G401 (cell line): ENCODE results near the gene PRKAG2. TPM values are rescaled to one million over a fixed set of nuclear protein-coding genes. Genes with fewer than 3 reads are reported as not detected.

Source experiments
- DNase-seq: peaks from one replicate; pipeline ENCODE4 v3.0.0-alpha.2; 2015; ENCODE audit warnings: low spot score
- in situ Hi-C: cut with HindIII; loops from 2 replicates; pipeline ENCODE4 v1.10.0; 2016; ENCODE audit warnings: low sequenced_read_pairs, mixed read lengths
- total RNA-seq: library from RNA; depleted of rRNA; stranded (reverse); fragments of >200 nt; shearing (Covaris generic); gene quantifications from 2 replicates; pipeline ENCODE4 v1.2.3, GENCODE V29; 2014

PRKAG2 gene
- total RNA-seq, 1 experiment from 2014 or later, result 92.4 TPM

DNA sequence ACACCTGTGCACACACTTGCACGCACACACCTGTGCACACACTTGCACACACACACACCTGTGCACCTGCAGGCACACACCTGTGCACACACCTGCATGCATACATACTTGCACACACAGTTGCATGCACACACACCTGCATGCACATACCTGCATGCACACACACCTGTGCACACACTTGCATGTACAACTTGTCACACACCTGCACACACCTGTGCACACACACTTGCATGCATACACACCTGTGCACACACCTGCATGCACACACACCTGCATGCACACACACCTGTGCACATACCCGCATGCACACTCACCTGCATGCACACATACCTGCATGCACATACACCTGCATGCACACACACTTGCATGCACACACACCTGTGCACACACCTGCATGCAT lies 207.2 kb downstream of the PRKAG2 start:
- no peak for DNase-seq
- in situ Hi-C loops, result no loop called here

GRCh38 chr7:151666886-151667285 lies 210.0 kb downstream of the PRKAG2 start:
- in situ Hi-C loops, result no loop called here
- no peak for DNase-seq

- in situ Hi-C loops, result no loop called here
- DNase-seq, result peak; percentile 64
Measured at GRCh38 chr7:151665368-151665767, 211.5 kb downstream of the PRKAG2 start.

- in situ Hi-C loops, result no loop called here
- DNase-seq, result no peak
Measured at GRCh38 chr7:151664268-151664667, 212.6 kb downstream of the PRKAG2 start.

DNA sequence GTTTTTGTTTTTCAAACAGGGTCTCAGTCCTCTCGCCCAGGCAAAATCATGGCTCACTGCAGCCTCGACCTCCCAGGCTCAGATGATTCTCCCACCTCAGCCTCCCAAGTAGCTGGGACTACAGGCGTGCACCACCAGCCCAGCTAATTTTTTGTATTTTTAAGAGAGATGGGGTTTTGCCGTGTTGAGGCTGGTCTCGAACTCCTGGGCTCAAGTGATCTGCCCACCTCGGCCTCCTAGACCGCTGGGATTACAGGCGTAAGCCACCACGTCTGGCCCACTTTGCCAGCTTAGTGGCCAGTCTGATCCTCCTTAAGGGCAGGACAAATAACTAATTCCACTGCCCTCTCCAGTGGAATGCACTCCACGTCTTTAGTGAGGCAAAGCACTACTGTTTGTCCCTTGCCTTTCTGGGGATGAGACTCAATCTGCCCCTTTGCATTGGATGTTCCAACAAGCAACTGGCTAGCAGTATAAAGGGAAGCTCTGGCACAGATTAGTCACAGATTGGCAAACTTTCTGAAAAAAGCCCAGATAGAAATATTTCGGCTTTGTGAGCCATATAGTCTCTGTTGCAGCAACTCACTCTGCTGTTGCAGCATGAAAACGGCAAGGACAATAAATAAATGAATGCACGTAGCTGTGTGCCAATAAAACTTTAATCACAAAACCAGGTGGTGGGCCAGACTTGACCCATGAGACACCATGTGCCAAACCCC lies 213.4 kb downstream of the PRKAG2 start:
- no peak for DNase-seq
- in situ Hi-C loops, result no loop called here

GRCh38 chr7:151662251-151662826 lies 214.6 kb downstream of the PRKAG2 start:
- in situ Hi-C loops, result no loop called here
- DNase-seq, result no peak

DNA sequence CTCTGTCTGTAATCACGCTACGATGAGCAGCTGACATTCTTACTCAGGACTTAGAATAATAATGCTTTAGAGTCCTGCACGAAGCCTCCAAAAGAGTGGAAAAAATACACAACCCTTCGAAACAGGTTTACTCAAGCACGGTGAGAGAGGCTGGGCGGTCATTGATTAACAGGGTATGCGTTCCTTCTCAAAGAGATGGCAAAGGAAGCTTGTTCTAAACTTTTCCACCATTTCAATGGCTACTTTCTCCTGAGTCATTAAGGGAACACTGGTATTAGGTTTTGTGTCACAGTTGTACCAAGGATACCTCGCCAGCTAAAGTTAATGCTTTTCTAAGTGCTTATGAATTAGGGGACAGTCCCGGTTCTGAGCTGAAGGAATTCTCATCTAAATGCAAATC lies 215.3 kb downstream of the PRKAG2 start:
- in situ Hi-C loops, result no loop called here
- no peak for DNase-seq

DNA sequence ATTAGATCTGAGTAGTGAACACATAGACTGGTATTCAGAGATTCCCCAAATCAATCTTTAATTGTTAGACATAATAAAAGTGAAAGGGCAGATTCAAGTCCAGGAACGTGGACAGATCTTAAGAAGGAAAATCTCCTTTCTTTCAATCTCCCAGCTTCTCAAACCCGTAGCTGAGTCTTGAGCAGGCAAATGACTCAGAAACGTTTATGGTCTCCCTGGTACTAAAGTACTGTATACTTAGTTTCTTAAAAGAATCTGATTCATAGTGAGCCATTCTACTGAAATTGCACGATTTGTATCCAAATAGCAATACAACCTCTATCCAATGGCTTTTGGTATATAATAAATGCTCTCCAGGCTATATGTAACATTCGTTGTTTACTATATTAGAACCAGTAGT lies 216.8 kb downstream of the PRKAG2 start:
- no peak for DNase-seq
- in situ Hi-C loops, result no loop called here

- no peak for DNase-seq
- in situ Hi-C loops, result no loop called here
Measured at GRCh38 chr7:151659219-151659618, 217.7 kb downstream of the PRKAG2 start.

GRCh38 chr7:151658778-151659177 lies 218.1 kb downstream of the PRKAG2 start:
- no peak for DNase-seq
- in situ Hi-C loops, result no loop called here

DNA sequence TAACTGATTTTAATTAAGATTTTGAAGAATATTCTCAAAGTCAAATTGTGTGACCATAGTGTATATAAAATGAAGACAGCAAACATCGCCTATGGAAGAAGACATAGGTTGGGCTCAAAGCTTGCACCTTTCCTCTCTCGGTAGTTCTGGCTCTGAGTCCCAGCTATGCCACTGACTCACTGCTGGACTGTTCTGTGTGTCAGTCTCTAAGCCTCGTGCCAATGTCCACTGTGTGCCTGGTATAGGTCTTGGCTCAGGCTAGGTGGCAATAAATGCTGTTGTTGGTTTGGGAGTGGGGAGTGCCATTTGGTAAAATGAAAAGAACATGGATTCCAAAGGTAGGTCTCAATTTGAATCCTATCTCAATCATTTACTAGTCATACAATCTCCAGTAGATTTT lies 219.7 kb downstream of the PRKAG2 start:
- no peak for DNase-seq
- in situ Hi-C loops, result no loop called here

- in situ Hi-C loops, result no loop called here
- no peak for DNase-seq
Measured at GRCh38 chr7:151655555-151655954, 221.4 kb downstream of the PRKAG2 start.

DNA sequence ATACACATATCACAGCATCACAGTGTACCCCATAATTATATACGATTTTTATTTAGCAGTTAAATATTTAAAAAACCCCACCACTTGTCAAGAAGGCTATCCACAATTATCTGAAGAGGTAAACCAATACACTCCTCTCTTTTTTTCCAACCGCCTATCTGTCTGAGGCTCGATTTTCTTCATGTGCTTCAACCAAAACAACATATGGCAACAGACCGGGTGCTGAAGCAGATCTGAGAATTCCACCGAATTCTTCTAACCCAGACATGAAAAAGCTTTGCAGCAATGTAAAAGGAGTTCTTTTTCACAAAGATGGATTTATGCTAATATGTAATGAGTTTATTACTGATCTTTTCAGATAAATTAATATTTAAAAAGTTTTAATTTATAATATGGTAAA lies 224.8 kb downstream of the PRKAG2 start:
- in situ Hi-C loops, result no loop called here
- peak; percentile 42 for DNase-seq

GRCh38 chr7:151650161-151650560 lies 226.8 kb downstream of the PRKAG2 start:
- in situ Hi-C loops, result no loop called here
- no peak for DNase-seq

DNA sequence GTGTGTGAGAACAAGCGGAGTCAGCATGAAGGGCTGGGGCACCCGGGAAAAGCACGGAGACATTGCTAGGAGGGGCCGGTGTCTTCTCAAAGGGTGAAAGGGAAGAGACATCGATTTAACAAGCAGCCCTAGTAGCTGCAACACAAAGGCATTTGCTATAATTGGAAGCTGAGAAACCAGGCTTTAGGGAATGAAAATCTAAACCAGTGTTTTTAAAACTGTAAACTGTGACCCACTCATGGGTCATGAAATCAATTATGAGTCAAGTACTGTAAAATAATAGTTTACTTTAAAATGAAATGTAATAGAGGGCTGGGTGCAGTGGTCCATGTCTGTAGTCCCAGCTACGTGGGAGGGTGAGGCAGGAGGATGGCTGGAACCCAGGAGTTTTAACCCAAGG lies 228.5 kb downstream of the PRKAG2 start:
- in situ Hi-C loops, result no loop called here
- no peak for DNase-seq

DNA sequence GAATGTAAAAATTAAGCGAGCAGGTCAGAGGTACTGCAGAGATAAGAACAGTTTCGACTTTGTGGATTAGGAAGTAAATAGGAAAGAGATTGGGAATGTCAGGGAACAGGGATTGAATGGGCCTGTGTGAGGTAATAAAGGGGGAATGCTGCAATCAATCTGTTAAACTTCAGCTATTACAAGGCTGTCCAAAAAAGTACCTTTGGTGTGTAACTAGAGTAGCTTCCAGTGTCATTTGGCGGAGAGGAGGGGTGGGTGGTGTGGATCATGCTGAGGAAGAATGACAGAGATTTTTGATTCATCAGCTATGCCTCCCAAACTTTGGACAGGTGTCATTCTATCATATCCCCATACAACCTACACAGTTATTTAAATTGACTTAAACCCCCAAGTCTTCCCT lies 229.0 kb downstream of the PRKAG2 start:
- in situ Hi-C loops, result no loop called here
- no peak for DNase-seq

GRCh38 chr7:151647006-151647405 lies 229.9 kb downstream of the PRKAG2 start:
- in situ Hi-C loops, result no loop called here
- no peak for DNase-seq

DNA sequence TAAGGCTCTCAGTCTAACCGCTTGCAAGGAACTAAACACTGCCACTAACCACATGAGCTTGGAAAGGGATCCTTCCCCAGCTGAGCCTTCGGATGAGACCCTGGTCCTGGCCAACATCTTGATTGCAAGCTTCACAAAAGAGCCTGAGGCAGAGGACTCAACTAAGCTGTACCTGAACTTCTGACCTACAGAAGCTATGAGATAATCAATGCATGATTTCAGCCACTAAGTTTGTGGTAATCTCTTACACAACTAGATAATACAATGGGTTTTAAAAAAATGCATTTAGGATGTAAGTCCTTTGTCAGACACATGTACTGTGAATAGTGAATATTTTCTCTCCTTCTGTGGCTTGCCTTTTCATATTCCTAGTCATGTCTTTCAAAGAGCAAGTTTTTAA lies 231.6 kb downstream of the PRKAG2 start:
- DNase-seq, result no peak
- in situ Hi-C loops, result no loop called here

- no peak for DNase-seq
- in situ Hi-C loops, result no loop called here
Measured at GRCh38 chr7:151644554-151644953, 232.4 kb downstream of the PRKAG2 start.

DNA sequence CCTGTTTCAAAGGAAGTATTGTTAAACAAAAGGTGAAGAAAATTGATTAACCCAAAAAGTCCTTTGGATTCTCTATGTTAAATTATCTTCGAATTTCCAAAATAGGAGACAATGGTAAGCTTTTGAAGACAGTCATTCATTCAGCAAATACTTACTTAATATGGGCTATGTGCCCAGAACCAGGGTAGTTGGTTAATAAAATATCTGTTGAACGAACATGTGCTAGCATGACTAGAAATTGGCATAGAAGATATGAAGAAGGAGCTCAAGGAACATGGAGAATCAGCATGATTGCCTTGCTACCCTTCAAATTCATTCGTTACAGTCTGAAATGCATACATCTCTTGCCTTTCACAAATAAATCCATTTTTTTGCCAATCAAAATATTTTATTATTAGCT lies 234.2 kb downstream of the PRKAG2 start:
- in situ Hi-C loops, result no loop called here
- DNase-seq, result no peak

GRCh38 chr7:151641587-151641986 lies 235.3 kb downstream of the PRKAG2 start:
- DNase-seq, result no peak
- in situ Hi-C loops, result no loop called here
